GM18867 (cell line): Measurements from ENCODE around the gene PRCC.

Experiments used
- ATAC-seq: cut with Tn5 transposase; IDR thresholded peaks from one replicate; pipeline ENCODE4 v1.9.1; 2021; ENCODE audit warnings: mild to moderate bottlenecking, moderate library complexity; ENCODE audit not compliant: unreplicated experiment

PRCC gene

GRCh38 chr1:156839426-156840109 lies 72.2 kb downstream of the PRCC start:
- ATAC-seq, result no peak

GRCh38 chr1:156840186-156840897 lies 73.0 kb downstream of the PRCC start:
- ATAC-seq, result no peak

DNA sequence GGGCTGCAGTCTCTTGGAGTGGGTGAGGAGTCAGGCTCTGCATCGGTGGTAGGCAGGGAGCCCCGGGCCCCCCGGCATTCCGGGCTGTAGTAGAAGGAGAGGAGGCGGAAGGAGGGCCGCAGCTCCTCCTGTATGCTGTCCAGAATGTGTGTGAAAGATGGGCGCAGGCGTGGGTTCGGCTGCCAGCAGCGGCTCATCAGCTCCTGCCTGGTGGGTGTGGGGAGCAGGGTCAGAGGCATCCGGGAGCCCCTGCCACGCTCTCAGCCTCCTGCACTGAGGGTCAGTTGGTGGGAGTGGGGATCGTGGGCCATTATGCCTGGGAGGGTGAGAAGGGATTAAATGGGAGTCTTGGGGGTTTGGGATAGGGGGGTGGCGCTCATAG lies 73.6 kb downstream of the PRCC start:
- no peak for ATAC-seq

- ATAC-seq, result no peak
Measured at GRCh38 chr1:156841295-156841855, 74.0 kb downstream of the PRCC start.

DNA sequence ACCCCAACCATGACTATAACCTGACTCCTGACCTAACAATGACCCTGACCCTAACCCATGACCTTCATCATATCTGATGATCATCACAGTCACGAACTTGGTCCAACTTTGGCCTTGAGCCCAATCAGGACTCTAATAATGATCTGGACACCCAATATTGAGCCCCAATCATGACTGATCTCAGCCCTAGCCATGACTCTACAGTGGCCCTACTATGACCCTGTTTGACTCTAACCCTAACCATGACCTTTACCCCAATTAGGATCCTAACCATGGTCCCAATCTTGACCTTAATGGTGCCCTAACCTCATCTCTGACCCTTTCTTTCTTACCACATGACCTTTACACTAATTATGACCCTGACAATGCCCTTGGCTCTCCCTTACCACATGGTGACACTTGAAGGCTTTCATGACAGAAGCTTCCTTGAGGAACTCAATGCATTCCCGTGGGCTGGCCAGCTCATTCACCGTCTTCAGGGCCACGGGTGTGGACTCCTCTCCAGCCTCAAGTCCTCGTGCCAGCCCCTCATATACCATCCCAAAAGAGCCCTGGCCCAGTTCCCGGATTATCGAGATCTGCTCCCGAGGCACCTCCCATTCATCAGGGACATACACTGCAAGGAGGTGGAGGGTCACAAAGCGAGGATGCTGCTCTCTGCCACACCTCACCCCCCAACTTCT lies 75.4 kb downstream of the PRCC start:
- ATAC-seq, result no peak

- ATAC-seq, result no peak
Measured at GRCh38 chr1:156844102-156844501, 76.8 kb downstream of the PRCC start.

GRCh38 chr1:156844638-156845037 lies 77.3 kb downstream of the PRCC start:
- ATAC-seq, result no peak

GRCh38 chr1:156845055-156845952 lies 78.0 kb downstream of the PRCC start:
- no peak for ATAC-seq

DNA sequence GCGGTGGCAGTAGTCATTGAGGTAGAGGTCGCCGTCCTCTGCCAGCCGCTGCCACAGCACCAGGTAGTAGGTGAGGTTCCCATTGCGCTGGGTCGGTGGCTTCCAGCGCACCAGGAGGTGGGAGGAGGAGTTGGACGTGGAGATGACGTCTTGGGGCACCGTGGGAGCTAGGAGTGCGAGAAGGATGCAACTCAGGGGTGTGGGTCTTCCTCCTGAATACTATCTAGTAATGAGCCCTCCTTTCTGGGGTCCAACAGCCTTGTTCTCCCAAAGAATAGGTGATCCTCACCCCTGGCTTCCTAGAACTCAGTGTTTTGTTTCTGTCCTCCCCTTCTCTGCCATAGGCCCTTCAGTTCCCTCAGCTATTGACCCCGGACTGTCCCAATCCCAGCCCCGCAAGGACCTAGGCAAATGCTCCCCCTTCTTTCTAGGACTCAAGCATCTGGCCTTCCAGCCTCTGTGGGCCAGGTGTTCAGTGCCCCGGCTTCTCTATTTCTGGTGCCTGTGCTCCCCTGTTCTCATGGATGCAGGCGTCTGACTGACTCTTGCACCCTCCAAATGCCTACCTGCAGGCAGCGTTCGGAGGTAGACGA lies 78.7 kb downstream of the PRCC start:
- no peak for ATAC-seq

DNA sequence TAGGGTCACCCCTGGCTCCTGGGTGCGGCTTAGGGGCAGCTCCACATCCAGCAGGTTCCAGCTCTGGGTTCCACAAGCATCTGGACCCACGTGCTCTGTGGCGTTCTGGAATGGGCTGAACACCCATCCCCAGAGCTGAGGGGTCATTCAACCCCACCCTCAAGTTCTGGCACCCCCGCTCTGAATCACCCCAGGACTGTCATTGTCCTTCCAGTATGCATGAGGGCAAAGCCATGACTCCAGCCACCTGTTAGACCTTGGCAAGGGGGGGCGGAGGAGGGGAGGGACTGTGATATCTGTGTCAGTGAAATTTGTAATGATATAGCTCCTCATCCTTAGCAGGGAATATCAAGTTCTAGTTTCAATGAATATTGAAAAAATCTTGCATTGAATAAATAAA lies 79.3 kb downstream of the PRCC start:
- ATAC-seq, result no peak

GRCh38 chr1:156847591-156848460 lies 80.5 kb downstream of the PRCC start:
- no peak for ATAC-seq

DNA sequence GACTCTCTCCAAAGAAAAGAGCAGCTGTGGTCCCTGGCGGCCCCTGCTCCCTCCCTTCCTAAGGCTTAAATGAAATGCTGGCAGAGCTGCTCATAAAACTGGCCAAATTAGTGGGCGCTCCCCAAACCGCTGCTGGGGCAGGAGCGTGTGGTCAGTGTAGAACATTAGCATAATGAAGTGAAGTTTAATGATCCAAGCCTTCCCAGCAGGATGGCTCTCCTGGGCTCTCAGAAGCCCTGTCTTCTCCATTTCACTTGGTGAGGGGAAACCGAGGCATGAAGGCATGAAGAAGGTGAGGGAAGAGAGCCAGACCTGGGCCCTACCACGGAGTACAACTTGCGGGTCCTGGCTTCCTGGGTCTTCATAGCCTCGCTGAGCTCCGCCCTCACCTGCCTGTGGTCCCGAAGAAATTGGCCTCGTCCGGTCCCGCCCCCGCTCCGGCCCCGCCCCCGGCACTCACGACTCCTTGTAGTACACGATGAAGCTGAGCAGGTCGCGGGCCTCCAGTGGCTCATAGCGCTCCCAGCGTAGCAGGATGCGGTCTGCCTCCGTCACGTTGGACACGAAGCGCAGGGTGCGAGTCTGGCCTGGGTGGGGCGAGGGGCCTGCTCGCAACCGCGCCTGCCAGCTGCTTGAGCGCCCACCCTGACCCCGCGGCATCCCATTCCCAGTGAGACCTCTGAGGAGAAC lies 81.3 kb downstream of the PRCC start:
- ATAC-seq, result no peak

DNA sequence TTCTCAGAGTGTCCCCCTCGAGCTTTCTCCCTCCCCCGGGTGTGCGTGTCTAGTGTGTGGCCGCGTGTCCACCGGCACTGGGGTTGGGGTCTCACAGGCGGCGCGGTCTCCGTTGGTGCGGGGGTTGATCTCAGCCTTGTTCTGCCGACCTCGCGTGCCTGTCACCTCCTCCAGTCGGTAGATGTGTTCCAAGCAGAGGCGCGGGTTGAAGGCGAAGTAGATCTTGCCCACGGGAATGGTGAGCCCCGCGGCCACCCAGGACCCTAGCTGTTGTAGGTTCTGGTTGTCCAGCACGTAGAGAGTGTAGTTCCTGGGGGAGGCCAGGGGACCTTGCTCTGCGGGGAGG lies 81.8 kb downstream of the PRCC start:
- no peak for ATAC-seq
